HG03108 (cell line): Measurements from ENCODE around the gene TWIST1.

Experiments
- ATAC-seq: cut with Tn5 transposase; IDR thresholded peaks from one replicate; pipeline ENCODE4 v1.9.1; 2021; ENCODE audit warnings: moderate library complexity; ENCODE audit not compliant: unreplicated experiment

Gene TWIST1

GRCh38 chr7:19113855-19114550 is 3.4 kb downstream of the TWIST1 start:
- ATAC-seq = no peak

- ATAC-seq = no peak
Observed at GRCh38 chr7:19113002-19113350, 4.5 kb downstream of the TWIST1 start.

DNA sequence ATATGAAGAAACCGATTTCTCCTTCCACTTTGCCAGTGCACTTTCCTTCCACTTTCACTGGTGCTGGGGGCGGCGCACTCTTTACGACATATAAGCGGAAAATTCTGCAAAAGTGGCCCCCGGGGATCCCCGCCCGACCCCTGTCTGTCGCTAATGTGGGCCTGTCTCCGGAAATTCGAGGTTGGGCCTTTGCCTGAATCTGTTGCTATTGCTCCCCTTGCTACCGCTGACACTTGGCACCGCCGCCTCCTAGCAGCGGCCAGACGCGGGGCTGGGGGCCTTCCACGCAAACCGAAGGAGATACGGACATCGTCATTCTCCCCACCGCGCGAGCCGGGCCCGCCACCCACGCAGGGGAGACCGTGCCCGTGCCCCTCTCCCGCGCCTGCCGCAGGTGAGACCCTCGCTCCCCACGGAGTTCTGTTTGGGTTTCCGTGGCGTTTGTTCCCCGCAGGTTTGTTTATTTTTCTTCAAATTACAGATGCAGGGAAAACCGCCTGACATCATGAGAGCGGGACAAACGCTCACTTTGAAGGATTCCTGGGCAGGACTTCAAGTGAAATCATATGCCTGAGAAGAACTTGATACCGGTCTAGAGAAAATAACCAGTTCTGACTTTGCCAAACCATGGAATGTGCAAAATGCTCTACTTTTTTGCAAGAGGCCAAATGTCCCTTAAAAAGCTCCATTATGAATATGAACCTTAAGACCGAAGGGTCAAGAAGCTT is 5.0 kb downstream of the TWIST1 start:
- ATAC-seq = no peak

DNA sequence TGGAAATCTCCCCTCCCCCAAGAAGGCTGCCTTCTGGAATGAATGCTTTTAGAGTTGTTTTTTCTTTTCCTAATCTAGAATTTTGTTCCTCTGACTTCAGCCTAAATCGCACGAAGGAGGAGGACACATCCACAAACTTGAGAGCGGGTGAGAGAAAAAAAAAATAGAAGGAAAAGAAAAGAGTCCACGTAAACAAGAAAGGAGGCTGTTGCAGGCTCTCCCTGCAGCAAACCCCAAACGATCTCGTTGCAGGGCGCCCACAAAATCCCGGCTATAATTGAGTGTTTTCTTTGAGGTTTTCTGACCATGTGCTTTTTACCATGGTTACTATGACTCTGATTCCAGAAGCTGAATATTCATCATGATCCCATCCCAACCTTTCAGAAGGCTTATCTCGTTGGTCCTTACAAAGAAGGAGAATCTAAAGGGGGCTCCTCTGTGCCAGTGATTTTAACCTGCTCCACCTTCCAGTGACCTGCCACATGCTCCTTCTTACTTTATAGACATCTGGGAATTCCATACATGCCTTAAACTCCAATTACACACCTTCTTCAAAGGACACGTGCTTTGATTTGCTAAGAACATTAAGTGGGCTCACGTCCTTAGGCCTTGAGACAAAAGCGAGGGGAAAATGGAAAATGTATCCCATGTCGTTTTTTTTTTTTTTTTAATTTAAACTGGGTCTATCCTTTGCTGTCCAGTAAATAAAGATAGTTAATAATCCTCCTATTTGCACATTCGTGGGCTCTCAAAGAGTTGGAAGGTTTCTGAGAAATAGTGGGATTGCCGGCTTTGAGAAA is 5.8 kb downstream of the TWIST1 start:
- no peak for ATAC-seq

- ATAC-seq = no peak
Observed at GRCh38 chr7:19110776-19111175, 6.7 kb downstream of the TWIST1 start.

DNA sequence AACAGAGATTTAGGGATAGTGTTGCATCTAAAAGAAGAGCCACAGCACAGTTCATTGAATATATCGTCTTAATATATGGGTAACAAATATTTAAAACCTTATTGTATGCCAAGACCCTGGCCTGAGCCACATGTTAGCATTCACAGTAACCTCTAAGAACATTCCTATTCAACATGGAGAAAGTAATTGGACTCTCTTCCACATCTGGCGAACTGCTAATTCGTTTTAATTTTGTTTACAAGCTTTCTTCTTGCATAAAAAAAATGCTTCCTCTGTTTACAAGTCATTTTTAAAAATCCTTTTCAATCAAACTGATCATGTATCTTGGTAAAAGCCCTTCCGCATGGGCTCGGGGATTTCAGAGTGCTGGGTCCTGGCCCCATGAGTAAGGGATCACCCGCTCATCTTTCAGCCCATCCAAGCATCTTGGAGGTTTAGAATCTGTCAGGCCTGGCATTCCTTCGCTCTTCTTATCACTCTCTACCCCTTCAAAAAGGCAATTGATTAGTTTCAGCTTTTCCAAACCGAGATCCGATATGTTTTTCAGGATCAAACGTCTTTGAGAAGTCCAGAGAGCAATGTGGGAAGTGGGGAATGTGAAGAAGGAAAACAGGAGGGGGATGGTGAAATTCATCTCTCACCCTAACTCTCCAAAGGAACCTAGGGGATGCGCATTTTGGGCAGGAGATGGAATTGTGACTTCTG is 7.3 kb downstream of the TWIST1 start:
- no peak for ATAC-seq

DNA sequence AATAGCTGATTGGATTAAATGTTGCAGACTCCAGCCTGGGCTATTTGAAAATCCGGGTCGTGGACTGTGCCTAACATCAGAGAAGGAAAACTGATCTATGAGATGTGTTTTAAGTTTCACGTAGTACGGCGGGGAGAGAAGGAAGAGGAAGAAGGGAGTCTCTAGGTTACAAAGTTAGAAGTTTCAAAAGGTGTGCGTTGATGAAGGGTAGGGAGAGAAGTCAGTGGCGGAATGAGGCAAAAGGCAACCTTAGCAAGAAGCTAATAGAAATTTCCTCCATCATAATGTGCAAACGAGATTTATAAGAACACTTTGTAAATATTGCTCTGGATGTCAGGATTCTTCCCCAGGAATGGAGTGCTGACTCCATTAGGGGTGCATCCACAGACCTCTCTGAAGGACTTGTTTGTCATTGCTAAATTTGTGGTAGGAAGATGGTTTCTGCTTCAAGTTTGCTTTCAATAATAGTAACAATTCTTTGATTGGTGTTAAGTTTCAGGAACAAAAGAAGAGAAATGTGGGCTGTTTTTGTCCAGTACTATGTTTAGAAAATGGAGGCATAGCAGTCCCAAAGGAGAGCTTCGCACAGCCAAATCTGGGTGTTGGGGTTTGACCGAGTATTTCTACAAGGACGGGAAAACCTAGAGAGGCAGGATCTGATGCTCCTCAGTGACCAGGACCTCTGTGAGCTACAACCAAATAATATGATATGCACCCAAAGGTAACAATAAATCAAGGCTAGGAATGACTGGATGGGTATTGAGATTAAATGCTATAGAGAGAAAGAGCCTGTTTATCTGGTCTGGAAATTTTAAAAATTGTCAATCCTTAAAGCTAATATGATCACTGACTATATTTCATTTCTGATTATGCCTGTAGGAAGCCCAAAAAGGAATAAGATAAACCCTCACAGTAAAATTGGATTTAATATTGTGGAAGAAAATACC is 8.2 kb downstream of the TWIST1 start:
- ATAC-seq = no peak

DNA sequence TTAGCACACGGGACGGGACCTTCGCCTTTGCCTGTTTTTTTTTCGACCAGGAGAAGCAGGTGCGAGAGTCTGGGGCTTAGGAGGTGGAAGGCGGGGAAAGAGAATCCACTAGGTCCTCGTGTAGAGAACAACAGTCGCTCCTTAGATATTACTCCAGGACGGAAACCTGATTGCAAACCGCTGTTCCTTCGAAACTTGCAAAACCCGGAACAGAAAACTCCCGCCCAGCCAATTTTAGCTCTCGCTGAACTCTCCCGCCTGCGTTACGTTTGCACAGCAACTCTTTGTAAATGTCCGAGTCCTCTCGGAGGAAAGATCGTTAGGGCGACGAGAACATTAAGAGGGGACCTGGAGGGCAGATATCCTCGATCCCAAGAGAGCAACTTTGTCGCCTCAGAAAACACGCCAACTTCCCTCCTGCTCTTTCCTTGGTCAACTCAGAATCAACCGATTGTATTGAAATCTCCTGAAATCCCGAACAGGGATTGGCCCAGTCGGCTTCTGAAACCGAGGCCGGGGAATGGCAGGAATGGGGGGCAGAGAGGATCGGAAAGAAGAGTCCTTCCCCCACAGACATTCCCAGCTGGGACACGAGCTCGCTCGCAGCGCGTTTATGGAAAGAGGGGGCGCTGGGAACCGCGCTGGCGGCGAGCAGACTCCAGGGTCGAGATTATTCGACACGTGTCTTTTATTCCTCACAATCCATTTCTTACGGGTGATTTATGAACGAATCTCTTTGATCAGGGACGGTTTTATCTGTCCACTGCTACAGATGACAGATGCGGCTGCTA is 9.9 kb downstream of the TWIST1 start:
- no peak for ATAC-seq

DNA sequence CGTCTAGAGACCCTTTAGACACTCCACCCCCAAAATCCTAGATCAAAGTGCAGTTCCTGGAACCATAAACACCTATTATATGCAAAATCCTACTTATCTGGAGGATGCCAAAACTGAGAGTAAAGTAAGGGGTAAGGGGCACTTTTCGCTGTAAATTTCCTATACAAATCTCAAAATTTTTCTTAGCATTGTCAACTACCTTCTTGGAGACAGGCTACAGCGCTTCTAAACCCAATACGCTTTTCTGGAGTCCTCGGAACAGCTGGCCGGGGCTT is 10.4 kb downstream of the TWIST1 start:
- no peak for ATAC-seq

DNA sequence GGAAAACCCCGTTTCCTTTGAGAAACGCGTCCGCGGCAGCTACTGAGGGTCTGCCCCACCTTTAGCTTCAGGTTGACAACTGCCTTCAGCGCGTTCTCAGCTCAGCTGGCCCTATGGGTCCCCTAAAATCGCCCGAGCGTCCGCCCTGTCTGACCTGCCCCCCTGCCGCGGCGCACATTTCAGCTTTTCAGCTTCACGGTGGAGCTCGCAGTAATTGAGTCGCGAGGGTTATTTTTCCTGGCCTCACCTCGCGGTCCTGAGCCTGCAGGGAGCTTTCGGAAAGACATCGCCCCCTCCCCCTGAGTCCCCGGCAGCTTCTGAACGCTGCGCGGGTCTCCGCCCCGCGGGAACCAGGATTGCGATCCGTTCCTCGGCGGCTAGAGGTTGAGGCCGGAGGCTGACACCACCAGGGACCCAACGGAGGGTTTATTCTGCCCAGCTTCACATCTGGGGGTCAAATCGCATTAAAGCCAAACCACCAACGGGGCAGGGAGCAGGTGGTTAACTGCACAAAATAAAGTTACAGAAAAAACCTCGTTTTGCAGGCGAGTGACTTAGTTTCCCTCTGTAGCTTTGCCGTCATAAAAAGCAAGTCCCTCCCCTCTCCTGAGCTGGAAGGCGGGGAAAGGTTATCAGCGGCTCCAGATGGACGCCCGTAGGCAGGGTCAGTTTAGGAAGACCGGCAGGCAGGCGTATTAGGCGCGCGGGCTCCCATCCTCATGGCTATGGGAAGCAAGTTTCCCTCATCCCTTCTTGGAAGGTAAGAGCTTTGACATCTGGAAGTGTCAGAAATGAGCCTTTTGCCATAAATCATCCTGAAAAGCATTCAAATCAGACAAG is 11.0 kb downstream of the TWIST1 start:
- no peak for ATAC-seq

- no peak for ATAC-seq
Observed at GRCh38 chr7:19105546-19105945, 11.9 kb downstream of the TWIST1 start.

DNA sequence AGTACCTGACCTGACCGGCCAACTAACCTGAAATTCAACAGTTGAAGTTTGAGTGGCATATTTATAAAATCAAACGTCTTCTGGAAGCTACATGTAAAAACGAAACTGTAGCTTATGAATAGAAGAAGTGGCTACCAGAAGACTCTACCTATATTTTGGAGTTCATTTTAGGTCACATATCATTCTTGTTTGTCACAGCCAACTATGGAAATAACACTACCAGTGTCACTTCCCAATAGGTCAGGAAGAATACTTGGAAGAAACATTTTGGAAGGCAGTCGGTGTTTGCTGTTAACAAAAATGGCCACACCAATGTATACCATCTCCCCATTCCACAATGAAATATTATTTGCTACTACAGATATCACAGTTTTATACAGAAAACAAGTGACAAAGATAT is 12.6 kb downstream of the TWIST1 start:
- no peak for ATAC-seq

DNA sequence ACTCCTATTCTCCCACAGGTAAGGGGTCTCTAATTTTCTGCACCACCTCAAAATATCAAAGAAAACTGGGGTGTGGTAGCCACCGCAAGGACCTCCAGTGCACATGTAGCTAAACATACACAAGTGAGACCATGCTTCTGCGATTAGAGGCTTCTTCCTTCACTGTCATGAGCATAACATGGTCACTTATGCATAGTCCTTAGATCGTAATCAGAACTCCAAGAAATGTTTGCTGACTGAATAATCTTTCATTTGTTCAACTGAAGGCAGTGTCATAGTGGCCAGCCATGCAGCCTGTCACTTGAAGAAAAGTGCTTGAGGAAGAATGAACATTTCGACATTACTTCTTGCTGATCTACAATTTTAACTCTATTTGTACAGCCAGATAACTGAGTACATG is 14.6 kb downstream of the TWIST1 start:
- no peak for ATAC-seq

GRCh38 chr7:19101909-19102308 is 15.5 kb downstream of the TWIST1 start:
- ATAC-seq = no peak

GRCh38 chr7:19101472-19101871 is 16.0 kb downstream of the TWIST1 start:
- ATAC-seq = no peak

DNA sequence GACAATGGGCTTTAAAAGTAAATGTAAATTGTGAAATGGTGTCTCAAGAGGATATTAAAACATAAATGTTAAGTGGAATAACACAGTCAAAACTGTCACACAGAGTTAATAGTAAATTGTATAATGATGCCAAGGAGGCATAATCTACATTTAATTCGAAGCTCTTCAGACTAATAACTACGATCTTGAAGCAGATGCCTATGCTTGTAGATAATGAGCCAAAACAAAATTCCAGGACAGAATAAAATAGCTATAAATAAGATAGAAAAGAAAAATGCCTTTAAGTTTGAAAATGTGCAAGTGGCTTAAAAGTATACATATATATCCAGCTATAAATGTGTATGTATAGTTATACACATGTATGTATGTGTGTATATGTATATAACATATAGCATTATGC is 17.5 kb downstream of the TWIST1 start:
- no peak for ATAC-seq

DNA sequence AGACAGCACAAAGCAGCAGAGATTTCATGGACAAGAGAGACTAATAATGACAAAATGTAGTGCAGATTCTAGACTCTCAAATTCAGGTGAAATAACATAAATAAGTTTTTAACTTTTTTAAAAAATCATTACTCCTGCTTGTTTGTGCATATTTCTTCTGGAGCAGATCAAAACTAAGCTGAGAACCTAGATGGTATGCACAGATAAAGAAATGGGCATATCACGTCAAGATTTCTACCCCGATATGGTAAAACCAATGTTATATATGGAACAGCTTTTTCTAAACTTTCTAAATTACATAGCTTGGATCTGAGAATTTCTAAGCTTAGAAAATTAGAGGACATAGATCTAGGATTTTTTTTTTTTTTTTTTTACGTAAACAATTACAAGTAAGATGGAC is 18.2 kb downstream of the TWIST1 start:
- no peak for ATAC-seq

- ATAC-seq = no peak
Observed at GRCh38 chr7:19098510-19098909, 18.9 kb downstream of the TWIST1 start.
